ENCODE measurements around the gene TUSC2. TPM values are rescaled to one million over a fixed set of nuclear protein-coding genes. Genes with fewer than 3 reads are reported as not detected.

TUSC2 gene
- total RNA-seq, 1 donor from 2014 or later, result 32.8 TPM

DNA sequence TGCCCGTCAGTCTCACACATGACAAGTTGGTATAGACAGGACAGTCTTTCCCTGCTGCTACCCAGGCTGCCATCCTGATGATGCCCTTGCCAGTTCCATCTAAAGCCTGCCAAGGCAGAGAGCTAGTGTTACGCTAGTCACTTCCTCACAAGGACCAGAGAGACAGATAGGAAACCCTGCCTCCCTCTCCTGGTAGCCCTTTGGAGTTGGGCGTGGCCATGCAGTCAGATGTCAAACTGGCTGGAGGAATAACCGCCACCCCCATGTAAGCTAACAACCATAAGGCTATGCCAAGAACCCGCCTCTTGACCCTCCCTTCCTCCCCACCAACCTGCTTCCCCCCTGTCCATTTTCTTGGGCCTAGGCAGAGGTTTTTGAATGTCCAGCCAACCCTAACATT is 28.5 kb upstream of the TUSC2 start:
- DNase-seq (ENCODE audit: missing footprints), result no peak
- intact Hi-C loops (cut with DNase I), result no loop called here
- ATAC-seq, result no peak

DNA sequence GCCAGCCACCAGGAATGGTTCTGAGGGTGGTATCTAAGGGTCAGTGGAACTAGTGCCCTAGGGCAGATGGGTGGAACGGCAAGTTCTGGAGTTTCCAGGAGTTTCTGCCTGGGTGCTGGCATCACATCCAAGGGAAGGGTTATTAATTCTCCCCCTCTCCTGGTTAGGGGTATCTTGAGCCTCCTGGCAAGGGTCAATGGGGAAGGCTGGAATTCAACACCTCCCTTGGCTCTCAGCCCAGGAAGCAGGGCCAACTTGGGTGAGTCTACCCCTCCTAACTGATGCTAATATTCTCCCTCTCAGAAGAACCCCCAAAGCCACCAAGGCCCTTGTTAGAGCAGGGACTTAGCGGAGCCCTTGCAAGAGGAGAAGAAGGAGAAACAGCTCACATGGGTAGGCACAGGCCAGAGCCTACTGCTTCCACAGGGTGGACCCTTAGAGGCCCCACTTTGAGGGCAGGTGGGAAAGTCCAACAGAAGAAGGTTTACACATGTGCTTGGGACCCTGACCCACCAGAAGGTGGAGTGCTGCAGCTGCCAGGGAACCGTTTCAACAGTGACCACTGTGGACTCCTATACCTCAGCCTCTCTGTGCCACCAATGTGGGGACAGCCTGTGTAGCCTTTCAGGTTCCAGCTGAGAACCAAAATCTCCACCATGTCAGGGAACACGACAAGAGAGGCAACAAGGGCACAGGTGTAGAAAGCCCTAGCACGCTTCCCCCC is 28.0 kb upstream of the TUSC2 start:
- no peak for DNase-seq (ENCODE audit: missing footprints)
- no peak for ATAC-seq
- intact Hi-C loops (cut with DNase I), result no loop called here

DNA sequence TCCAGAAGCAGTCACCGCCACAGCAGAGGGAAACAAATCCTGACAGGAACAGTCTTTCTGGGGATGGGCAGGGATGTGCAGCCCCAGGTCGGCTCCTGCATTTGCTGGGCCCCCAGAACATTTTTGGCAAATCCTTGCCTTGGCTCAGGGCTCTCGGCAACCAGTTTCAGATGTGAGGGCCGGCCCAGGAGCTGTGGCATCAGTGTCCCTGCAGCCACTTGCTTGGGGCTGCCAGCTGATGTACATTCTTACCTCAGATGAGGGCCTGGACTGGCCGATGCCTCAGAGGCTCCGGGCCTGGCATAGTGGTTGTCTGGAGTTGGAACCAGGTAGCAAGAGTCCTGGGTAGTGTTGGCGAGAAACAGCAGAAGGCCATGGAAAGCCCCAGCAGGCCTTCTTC is 26.8 kb upstream of the TUSC2 start:
- no peak for ATAC-seq
- intact Hi-C loops (cut with DNase I), result no loop called here
- DNase-seq (ENCODE audit: missing footprints), result no peak

DNA sequence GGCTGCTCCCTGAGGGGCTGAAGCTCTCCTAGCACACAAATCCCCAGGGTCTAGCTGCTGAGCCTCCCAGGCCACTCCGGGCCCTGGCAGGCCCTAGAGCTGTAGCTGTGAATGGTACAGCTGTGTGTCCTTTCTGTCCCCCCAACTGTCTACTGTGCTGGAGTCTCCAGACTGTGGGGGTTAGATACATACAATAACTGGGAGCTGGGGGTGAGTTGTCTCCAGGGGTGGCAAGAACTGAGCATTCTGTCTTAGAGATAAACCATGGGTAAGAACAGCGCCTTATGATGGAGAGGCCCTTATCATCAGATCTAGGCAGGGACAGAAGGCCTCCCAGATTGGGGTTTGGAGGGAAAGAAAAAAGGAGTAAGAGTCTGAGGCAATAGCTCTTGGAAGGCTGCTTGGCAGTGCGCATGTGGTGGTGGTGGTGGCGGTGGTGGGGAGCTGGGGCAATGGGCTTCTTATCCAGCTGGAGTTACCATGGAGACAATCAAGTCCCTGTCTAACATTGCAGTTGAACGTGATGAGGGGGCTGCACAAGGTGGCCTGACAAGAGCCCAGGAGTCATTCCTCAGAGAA is 26.3 kb upstream of the TUSC2 start:
- ATAC-seq, result no peak
- DNase-seq (ENCODE audit: missing footprints), result no peak
- intact Hi-C loops (cut with DNase I), result no loop called here

DNA sequence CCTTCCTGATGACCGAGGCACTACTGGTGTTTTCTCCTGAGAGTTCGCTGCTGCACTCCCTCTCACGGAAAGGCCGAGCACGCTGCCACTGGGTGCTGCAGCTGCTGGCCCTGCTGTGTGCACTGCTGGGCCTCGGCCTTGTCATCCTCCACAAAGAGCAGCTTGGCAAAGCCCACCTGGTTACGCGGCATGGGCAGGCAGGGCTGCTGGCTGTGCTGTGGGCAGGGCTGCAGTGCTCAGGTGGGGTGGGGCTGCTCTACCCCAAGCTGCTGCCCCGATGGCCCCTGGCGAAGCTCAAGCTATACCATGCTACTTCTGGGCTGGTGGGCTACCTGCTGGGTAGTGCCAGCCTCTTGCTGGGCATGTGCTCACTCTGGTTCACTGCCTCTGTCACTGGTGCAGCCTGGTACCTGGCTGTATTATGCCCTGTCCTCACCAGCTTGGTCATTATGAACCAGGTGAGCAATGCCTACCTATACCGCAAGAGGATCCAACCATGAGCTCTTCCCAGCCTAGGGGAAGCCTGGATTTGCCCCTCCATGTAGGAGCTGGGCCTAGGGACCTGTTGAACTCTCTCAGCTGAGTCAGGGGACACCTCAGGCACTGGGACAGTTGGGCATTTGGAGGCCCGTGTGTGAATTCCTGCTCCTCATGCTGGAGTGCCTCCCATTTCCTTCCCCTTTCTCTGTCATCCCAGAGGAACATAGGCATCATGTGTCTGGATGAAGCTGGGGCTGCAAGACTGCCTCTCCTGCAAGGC is 25.4 kb upstream of the TUSC2 start:
- intact Hi-C loops (cut with DNase I), result no loop called here
- no peak for ATAC-seq
- DNase-seq (ENCODE audit: missing footprints), result no peak

DNA sequence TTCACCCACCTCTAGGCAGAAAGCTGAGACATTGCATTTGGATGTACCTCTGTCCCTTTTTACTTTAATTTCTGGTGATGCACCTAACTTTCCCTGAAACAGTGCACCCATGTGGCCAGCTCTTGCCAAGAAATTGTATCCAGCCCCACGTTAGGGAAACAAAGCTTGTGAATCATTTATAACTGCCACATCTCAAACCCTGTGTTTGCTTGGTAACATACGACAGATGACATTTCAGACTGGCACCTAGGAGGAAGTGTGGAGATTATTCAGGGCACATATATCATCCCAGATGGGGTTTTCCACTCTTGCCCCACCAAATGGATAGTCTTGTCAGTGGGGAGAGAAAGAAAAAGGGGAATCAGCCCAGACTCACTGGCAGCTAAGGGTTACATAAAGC is 24.8 kb upstream of the TUSC2 start:
- ATAC-seq, result no peak
- no peak for DNase-seq (ENCODE audit: missing footprints)
- intact Hi-C loops (cut with DNase I), result no loop called here

DNA sequence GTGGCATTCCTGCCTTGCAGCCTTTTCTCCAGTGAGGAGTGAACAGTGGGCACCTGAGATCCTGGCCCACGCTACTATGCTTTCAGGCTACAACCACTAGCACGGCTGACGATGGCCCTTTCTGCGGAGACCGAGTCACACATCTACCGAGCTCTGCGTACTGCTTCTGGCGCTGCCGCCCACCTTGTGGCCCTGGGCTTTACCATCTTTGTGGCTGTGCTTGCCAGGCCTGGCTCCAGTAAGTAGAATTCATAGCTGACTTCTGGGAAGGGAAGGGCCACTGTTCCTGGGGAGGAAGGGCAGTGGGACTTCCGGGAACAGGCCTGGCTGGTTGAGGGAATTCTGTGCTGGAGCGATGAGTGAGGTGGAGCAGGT is 23.3 kb upstream of the TUSC2 start:
- DNase-seq (ENCODE audit: missing footprints), result no peak
- intact Hi-C loops (cut with DNase I), result no loop called here
- no peak for ATAC-seq

DNA sequence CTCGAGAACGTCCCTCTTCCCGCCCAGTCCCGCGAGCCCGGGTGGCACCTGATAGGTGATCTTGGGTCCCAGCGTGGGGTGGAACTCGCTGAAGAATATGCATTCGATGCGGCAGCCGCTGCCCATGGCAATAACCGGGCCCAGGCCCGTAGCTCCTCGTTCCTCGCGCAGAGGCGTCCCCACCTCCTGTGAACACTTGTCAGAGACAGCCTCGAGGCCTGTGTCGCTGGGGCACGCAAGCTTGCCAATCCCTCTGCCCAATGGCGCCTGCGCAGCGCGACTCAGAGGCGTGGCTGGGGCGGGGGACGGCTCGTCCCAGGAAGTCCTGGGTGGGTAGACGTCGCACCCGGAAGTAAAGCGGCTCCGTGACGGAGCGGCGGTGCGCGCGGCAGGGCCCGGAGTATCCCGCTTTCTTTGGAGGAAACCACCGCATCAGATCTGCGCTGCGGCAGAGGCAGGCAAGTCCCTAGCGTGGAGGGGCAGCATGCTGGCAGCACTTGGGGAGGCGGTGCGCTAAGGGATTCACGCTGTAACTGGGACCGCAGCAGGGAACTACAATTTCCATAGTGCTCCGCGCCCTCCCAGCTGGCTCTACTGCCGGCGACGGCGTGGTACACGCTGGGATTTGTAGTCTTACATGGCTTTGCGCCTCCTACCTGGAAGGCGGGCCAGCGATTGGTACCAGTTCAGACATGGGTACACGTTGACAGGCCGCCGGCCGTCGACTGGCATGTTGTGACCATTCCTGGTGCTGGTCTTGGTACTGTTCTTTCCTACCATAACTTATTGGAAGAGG is 22.7 kb upstream of the TUSC2 start, which contains the start of the genes CYB561D2 and NPRL2:
Gene CYB561D2, plus strand, starts transcription at position 336 of the 796 bp plus-strand sequence. CDS start 572 bp downstream, outside the sequence.
Gene NPRL2, minus strand, starts transcription at position 249 of the 796 bp plus-strand sequence. Its CDS starts 123 bp downstream, at position 126.
- ATAC-seq, result peak; percentile 95
- intact Hi-C loops (cut with DNase I), result loop anchor here (1.0 kb wide), 1 partner anchor 192 kb away; no protein-coding TSS in a partner anchor
- peak; percentile 99 for DNase-seq (ENCODE audit: missing footprints)

DNA sequence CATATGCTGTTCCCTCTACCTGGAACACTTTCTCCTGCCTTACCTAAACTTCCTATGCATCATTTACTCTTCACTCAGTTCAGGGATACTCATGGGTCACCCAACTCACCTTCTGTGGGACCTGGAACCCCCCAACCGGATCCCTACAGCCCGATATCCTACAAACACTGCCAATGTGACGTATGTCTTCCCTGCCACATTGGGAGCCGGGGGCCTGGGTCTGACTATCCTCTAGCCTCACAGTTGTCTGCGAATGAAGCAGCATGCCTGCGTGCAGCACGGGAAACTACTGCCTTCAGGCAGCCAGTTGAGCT is 22.1 kb upstream of the TUSC2 start:
- ATAC-seq (no peak), DNase-seq (ENCODE audit: missing footprints) (no peak)
- intact Hi-C loops (cut with DNase I), result loop anchor here (1.0 kb wide), 1 partner anchor 192 kb away; no protein-coding TSS in a partner anchor

DNA sequence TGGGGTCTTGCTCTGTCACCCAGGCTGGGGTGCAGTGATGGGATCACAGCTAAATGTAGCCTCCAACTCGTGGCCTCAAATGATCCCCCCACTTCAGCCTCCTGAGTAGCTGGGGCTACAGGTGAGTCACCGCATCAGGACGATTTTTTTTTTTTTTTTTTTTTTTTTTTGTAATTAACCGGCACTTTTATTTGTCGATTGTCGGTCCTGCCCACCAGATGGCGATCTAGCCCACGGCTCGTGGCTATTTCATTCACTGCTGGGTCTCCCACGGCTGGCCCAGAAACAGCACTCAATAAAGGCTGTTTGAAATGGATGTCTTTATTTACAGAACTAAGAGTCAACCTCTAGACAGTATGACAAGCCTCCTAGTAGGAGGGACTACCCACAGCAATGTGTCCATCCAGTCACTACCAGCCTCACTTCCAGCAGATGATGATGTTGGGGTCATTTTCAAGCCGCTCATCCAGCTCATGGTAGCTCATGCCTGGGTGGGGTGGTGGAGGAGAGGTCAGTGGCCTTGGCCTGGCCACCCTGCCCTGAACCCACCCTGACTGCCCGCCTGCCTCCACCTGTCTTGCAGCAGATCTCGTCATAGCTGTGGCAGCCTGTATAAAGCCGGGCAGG is 19.3 kb upstream of the TUSC2 start:
- ATAC-seq, result no peak
- intact Hi-C loops (cut with DNase I), result loop anchor here (5.0 kb wide), 1 partner anchor 265 kb away; the partner anchor contains the start of gene CISH
- DNase-seq (ENCODE audit: missing footprints), result peak; percentile 76

DNA sequence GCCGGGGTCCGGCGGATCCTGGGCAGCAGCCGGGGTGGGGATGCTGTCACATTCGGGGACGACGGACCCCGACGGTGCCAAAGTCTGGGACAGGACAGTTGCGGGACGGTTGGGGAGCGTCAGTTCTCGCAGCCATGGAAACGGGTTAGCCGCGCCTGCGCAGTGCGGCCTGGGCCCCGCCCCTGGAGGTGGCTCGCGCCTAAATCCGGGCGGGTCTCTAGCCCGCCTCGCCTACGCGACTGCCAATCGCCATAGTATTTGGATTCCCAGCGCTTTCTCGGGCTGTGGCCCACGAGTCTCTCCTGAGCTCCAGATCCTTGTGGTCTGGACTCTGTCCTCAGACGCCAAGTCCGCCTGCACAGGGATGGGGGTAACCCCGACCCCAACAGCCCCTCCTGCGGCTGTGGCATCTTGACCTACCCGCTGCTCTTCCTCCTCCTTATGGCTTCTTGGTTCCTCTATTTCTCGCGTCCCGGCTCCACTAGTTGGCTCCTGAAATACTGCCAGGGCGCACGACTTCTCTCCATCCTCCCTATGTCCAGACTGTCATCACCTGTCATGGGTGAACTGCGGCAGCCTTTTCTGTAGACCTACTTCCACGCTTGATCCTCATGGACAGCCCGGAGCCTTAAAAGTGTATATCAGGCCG is 17.7 kb upstream of the TUSC2 start, which contains the start of gene ZMYND10:
Gene ZMYND10, minus strand, starts transcription at position 147 of the 649 bp plus-strand sequence. CDS start 153 bp downstream, outside the sequence.
- DNase-seq (ENCODE audit: missing footprints), result peak; percentile 87
- intact Hi-C loops (cut with DNase I), result loop anchor here (5.0 kb wide), 1 partner anchor 267 kb away; the partner anchor contains the start of gene CISH
- peak; percentile 36 for ATAC-seq

DNA sequence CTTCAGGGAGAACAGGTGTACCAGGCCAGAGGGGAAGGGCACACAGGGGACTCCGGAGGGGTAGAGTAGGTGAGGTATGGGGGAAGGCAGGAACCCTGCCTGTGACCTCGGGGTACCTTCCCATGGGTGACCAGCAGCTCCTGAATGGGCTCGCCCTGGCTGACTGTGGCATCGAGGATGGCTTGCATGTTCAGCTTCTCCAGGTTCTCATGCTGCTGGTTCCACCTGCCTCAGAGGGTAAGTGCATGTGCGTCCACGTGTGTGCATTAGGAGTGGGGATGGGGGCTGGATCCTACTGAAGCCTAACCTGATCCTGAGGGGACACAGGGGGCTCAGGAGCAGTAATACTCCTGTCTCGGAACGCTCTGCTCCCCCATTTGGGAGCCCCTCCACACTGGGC is 17.0 kb upstream of the TUSC2 start:
- ATAC-seq (no peak), DNase-seq (ENCODE audit: missing footprints) (no peak)
- intact Hi-C loops (cut with DNase I), result loop anchor here (5.0 kb wide), 1 partner anchor 267 kb away; the partner anchor contains the start of gene CISH

DNA sequence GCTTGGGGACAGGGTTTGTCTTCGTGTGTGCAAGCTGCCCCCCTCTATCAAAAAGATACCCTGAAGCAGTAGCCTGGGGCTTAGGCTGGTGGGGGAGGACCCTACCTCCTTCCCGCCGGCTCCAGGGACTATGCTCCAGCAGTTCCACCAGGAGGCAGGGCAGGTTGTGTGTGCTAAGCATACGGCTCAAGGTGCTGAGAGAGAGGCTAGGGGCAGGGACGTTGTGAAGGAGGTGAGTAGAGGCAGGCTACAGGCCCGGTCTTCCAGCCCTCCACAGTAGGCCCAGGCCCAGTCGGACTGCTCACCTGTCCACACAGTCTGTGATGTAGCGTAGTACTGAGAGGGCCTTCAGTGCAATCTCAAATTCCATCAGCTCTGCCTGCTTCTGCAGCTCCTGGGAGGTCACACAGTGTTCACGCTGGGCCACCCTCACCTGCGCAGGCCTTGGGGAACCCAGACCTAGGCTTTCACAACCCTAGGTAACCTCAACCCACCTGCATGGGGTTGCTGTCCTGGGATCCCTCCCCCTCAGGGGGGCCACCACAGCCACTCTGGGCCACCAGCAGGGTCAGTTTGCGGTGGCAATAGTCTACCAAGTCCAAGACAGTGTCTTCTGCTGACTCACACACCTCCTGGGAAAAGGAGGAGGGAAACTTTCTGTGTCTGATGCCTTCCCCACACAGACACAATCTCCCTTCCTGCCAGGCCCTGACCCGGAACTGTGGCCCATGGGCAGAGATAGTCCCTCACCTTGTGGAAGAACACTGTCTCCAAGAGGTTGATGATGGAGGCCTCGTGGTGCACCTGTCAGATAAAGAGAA is 15.0 kb upstream of the TUSC2 start:
- DNase-seq (ENCODE audit: missing footprints) (no peak), ATAC-seq (no peak)
- intact Hi-C loops (cut with DNase I), result no loop called here

DNA sequence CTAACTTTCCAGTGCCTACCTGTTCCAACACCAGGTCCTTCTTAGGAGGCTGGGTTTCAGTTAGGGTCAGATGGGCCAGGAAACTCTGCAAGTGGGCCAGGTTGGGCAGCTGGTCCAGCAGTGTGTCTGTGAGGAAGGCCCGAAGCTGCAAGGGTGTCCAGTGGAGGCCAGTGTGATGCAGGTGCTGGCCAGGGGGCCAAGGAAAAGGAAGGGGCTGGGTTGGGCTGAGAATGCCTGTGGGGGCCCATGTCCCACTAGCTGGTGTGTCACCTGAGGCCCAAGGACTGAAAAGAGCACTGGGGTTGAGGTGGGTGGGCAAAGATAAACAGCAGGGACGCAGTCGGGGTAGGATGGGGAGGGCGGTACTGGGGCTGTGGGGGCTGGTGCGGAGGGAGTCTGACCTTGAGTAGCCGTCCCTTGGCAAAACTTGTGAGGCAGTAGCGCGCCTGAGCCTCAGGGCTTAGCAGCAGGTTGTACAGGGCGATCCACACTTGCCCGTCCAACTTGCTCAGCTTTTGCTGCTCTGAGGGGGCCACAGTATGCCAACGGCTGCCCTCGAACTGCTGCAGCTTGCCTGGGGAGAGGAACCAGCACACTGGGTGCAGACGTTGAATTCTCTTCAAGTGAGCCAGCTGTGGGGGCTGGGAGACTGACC is 14.1 kb upstream of the TUSC2 start:
- intact Hi-C loops (cut with DNase I), result no loop called here
- no peak for DNase-seq (ENCODE audit: missing footprints)
- ATAC-seq, result no peak

DNA sequence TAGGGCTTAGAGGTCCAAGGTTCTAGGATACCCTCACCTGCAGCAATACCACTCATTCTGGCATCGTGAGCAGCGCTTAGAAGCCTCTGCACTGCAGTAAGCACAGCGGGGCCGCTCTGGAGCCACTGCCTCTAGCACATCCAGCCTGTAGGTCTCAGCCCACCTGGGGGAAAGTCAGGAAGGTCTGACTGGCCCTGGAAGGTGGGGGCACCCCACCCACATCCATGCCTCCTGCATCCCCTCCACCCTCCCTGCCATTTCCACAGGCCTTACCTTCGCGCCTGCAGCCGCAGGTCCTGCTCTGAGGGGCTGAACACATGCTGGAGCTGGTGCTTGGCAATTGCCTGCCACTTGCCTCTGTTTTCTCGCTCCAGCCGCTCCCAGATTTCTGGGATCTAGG is 13.5 kb upstream of the TUSC2 start:
- ATAC-seq, result no peak
- DNase-seq (ENCODE audit: missing footprints), result no peak
- intact Hi-C loops (cut with DNase I), result no loop called here

DNA sequence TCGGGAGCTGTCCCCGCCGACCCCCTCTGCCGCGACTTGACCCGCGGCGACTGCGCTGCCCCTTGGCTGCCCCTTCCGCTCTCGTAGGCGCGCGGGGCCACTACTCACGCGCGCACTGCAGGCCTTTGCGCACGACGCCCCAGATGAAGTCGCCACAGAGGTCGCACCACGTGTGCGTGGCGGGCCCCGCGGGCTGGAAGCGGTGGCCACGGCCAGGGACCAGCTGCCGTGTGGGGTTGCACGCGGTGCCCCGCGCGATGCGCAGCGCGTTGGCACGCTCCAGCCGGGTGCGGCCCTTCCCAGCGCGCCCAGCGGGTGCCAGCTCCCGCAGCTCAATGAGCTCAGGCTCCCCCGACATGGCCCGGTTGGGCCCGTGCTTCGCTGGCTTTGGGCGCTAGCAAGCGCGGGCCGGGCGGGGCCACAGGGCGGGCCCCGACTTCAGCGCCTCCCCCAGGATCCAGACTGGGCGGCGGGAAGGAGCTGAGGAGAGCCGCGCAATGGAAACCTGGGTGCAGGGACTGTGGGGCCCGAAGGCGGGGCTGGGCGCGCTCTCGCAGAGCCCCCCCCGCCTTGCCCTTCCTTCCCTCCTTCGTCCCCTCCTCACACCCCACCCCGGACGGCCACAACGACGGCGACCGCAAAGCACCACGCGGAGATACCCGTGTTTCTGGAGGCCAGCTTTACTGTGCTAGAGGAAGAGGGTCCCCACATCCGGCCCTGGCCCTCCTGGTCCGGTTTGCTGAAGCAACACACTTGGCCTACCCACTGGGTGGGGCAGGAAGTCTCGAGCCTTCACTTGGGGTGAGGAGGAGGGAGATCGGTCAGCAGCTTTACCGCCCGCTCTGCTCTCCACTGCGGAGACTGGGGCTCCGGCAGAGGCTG is 12.7 kb upstream of the TUSC2 start, which contains the start of gene RASSF1:
Gene RASSF1, minus strand, starts transcription at position 389 of the 882 bp plus-strand sequence. Its CDS starts 31 bp downstream, at position 358.
- peak; percentile 92 for DNase-seq (ENCODE audit: missing footprints)
- peak; percentile 48 for ATAC-seq
- intact Hi-C loops (cut with DNase I), result no loop called here
